Measurements from ENCODE around the gene TRIM9.
A peak's percentile ranks its signal among the peaks of the same experiment; 100 is the strongest.
"Not testable (repeated sequence)": the region's sequence is repeated elsewhere in the genome, so short reads cannot be mapped to it uniquely, and the experiment has no call there.

The TRIM9 gene

GRCh38 chr14:51020024-51020710 lies 74.7 kb downstream of the TRIM9 start:
- intact Hi-C loops (cut with DNase I), result no loop called here
- DNase-seq, result peak in 20 of 42 donors; percentile 16 to 61 (median 44)

GRCh38 chr14:51019089-51019488 lies 75.8 kb downstream of the TRIM9 start:
- no peak for DNase-seq

GRCh38 chr14:51018521-51018920 lies 76.4 kb downstream of the TRIM9 start:
- intact Hi-C loops (cut with DNase I), result no loop called here

More at GRCh38 chr14:51019089-51019488, 75.8 kb downstream of the TRIM9 start:
- intact Hi-C loops (cut with DNase I), result no loop called here

GRCh38 chr14:51014625-51015024 lies 80.3 kb downstream of the TRIM9 start:
- intact Hi-C loops (cut with DNase I), result no loop called here
- DNase-seq, result peak in 1 of 42 donors; percentile 37

More at GRCh38 chr14:51018521-51018920, 76.4 kb downstream of the TRIM9 start:
- no peak for DNase-seq

- intact Hi-C loops (cut with DNase I), result no loop called here
- DNase-seq, result peak in 13 of 42 donors; percentile 34 to 73 (median 48)
These were observed 80.8 kb downstream of the TRIM9 start for GRCh38 chr14:51014086-51014485.

- DNase-seq, result no peak
- intact Hi-C loops (cut with DNase I), result no loop called here
These were observed 82.8 kb downstream of the TRIM9 start for GRCh38 chr14:51012055-51012454.

- DNase-seq, result no peak
- intact Hi-C loops (cut with DNase I), result loop anchor here (5.0 kb wide), 1 partner anchor 84 kb away; no protein-coding TSS in a partner anchor
These were observed 86.5 kb downstream of the TRIM9 start for GRCh38 chr14:51008446-51008845.

- intact Hi-C loops (cut with DNase I), result loop anchor here (5.0 kb wide), 1 partner anchor 86 kb away; no protein-coding TSS in a partner anchor
- DNase-seq, result peak in 41 of 42 donors; percentile 47 to 93 (median 73)
These were observed 88.1 kb downstream of the TRIM9 start for GRCh38 chr14:51006781-51007211.

GRCh38 chr14:51006324-51006723 lies 88.6 kb downstream of the TRIM9 start:
- no peak for DNase-seq
- intact Hi-C loops (cut with DNase I), result loop anchor here (5.0 kb wide), 1 partner anchor 86 kb away; no protein-coding TSS in a partner anchor

- intact Hi-C loops (cut with DNase I), result loop anchor here (5.0 kb wide), 1 partner anchor 87 kb away; no protein-coding TSS in a partner anchor
These were observed 89.9 kb downstream of the TRIM9 start for GRCh38 chr14:51004801-51005526.

GRCh38 chr14:51004352-51004800 lies 90.5 kb downstream of the TRIM9 start:
- intact Hi-C loops (cut with DNase I), result no loop called here
- peak in 3 of 42 donors; percentile 26 to 68 (median 64) for DNase-seq

More at GRCh38 chr14:51004801-51005526, 89.9 kb downstream of the TRIM9 start:
- DNase-seq, result no peak

GRCh38 chr14:51002406-51002999 lies 92.4 kb downstream of the TRIM9 start:
- intact Hi-C loops (cut with DNase I), result no loop called here
- no peak for DNase-seq

GRCh38 chr14:51000566-51000965 lies 94.3 kb downstream of the TRIM9 start:
- intact Hi-C loops (cut with DNase I), result no loop called here
- DNase-seq, result no peak

- intact Hi-C loops (cut with DNase I), result no loop called here
These were observed 95.2 kb downstream of the TRIM9 start for GRCh38 chr14:50999726-51000125.

GRCh38 chr14:50998612-50999011 lies 96.3 kb downstream of the TRIM9 start:
- intact Hi-C loops (cut with DNase I), result no loop called here
- DNase-seq, result peak in 4 of 42 donors; percentile 29 to 55 (median 38)

More at GRCh38 chr14:50999726-51000125, 95.2 kb downstream of the TRIM9 start:
- DNase-seq, result peak in 16 of 42 donors; percentile 20 to 72 (median 34)

- intact Hi-C loops (cut with DNase I), result no loop called here
- no peak for DNase-seq
These were observed 97.2 kb downstream of the TRIM9 start for GRCh38 chr14:50997712-50998111.

GRCh38 chr14:50994158-50994557 lies 100.7 kb downstream of the TRIM9 start:
- DNase-seq, result not testable (repeated sequence)

GRCh38 chr14:50985859-50986331 lies 109.0 kb downstream of the TRIM9 start:
- DNase-seq, result peak in 11 of 42 donors; percentile 6 to 53 (median 40)
- intact Hi-C loops (cut with DNase I), result no loop called here

More at GRCh38 chr14:50994158-50994557, 100.7 kb downstream of the TRIM9 start:
- intact Hi-C loops (cut with DNase I), result not testable (repeated sequence)
